KBM-7 (cell line): ENCODE results near the gene CMKLR1.

Experiments
- DNase-seq: peaks from one replicate; pipeline ENCODE4 v3.0.0-alpha.2; 2015
- in situ Hi-C: fragments of 300-500 bp; cut with MboI; formaldehyde crosslinking; loops from 2 replicates; pipeline ENCODE4 v1.14.3; 2020; ENCODE audit warnings: low sequenced_read_pairs, low pct_unique_long_range_greater_than_20kb, mixed read lengths

The CMKLR1 gene

DNA sequence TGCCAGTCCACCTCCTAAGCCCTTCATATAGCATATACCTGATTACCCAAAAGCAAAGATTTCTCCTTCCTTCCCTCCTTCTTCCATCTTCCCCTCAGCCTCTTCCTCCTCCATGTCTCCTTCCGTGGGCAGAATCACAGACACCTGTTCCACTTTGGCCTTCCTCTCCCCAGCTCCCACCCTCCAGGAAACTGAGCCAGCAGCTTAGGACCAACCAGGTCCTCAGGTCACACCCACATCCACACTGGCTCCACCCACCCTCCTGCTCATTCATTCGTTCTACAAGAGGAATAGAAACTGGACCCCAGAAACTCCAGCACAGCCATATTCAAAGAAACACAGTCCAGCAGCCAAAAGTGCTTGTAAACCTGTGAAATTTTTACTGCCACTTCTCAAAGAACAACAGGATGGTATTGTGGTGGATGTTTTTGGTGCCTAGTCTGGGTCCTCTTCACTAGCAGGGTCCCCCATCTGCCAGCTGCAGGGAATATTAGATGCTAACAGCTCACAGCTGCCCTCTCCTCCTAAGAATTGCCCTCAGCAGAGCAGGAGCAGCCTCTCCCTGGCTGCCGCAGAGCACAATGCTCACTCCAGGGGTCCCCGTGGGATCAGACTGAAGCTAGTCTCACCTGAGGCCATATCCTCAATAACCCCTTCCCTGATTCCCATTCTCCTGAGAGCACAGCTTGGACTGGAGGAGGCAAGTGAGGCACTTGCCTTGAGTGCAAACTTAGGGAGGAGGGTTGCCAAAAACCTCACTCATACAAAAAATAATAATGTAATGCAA lies 18.4 kb downstream of the CMKLR1 start:
- in situ Hi-C loops: no loop called here
- no peak for DNase-seq

DNA sequence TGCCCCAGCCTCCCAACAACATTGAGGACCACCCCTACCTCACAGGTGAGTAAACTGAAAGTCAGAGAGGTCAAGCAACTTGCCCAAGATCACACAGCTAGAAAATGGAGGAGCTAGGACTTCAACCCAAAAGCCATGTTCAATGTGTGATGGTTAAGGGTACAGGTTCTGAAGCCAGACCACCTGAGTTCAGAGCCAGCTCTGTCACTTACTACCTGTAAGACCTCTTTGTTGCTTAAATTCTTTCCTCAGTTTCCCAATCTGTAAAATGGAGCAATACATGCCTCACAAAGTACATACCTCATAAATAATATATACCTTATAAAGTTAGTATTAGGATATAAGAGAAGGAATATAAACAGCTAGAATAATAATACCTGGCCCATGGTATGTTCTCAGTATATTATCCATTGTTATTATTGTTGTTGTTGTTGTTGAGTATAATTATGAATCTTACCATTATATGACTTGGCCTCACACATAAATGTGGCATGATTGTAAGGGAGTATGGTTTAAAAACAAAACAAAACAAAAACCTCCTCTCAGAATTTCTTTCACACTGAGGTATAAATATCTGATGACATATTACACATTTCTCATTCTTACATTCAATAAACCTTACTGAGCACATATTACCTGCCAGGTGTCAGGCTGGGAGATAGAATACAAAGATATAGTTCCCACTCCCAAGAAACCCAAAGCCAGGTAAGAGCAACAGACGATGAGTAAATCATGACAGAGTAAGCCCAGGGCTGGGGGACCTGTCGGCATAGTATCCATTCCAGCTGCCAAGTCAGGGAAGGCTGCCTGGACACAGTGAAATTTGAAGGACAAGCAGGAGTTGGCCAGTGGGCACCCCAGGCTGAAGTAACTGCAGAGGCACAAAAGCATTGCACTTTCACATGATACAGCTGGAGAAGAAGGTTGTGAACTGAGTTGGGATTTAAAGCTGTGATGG lies 19.6 kb downstream of the CMKLR1 start:
- in situ Hi-C loops: no loop called here
- DNase-seq: no peak

DNA sequence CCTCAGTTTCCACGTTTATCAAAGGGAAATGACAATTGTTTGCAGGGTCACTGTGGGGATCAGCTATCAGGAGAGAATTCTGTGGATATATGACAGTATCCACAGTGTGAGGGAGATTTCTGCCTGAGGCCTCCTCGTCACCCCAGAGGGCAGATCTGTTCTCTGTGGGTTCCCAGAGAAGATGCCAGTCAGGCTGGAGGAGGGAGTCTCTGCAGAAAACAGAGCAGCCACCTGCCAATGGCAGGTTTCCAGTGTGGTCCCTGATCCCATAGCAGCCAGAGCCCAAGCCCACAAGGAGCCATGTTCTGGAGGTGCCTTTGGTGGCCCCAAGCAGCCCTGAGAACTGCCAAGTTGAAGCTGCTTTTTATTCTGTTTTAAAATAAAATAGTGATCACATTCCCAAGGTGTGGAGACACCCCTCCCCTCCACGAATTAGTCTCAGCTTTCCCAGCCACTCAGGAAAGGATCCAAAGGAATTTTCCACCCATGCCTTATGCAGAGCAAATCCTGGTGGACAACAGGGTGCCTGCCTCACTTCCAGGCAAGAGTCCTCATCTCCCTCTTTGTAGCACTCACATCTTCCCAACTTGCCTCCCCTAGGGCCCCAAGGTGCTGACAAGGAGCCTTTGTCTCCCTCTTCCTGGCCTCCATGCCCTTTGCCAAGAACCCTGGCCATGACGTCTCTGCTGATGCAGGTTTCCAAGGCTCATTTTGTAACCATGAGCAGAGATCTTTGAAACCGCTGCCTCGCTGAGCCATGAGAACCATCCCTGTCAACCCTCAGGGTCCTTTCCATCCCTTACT lies 20.4 kb downstream of the CMKLR1 start:
- in situ Hi-C loops: no loop called here
- no peak for DNase-seq

DNA sequence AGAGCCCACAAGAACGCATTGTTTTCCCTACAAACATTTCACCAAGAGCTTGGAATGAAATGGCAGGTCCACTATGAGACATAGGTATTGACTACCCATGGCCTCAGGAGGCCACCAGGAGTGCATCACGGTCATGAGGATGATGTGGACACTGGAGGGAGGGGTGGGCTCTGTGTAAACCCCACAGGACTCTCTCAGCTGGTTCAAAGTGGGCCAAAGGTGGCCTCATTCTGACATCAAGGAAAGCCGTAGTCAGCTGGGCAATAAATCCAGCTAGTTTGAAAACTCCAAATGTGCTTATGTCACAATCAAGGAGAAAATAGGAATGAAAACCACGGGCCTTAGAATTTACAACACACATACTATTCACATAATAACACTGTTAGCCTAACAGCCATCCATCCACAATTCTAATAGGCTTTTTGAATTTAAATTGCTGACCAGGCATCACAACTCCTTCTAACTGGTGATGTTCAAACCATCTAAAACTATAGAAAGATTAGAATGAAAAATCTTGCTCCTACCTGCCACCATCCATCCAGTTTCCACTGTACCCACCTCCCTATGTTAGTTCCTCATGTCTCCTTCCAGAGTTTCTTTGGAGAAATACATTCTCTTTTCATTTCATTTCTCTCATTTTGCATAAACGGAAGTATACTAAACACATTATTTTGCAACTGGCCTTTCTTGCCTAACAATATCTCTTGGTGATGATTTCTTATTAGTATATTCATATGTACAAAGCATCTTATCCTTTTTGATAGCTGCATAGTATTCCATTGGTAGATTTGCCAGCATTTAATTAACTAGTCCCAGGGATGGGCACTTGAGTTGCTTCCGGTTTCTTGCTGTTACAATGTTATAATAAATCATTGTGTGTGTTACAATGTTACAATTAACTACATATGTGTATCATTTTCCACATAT lies 21.5 kb downstream of the CMKLR1 start:
- in situ Hi-C loops: no loop called here
- no peak for DNase-seq

DNA sequence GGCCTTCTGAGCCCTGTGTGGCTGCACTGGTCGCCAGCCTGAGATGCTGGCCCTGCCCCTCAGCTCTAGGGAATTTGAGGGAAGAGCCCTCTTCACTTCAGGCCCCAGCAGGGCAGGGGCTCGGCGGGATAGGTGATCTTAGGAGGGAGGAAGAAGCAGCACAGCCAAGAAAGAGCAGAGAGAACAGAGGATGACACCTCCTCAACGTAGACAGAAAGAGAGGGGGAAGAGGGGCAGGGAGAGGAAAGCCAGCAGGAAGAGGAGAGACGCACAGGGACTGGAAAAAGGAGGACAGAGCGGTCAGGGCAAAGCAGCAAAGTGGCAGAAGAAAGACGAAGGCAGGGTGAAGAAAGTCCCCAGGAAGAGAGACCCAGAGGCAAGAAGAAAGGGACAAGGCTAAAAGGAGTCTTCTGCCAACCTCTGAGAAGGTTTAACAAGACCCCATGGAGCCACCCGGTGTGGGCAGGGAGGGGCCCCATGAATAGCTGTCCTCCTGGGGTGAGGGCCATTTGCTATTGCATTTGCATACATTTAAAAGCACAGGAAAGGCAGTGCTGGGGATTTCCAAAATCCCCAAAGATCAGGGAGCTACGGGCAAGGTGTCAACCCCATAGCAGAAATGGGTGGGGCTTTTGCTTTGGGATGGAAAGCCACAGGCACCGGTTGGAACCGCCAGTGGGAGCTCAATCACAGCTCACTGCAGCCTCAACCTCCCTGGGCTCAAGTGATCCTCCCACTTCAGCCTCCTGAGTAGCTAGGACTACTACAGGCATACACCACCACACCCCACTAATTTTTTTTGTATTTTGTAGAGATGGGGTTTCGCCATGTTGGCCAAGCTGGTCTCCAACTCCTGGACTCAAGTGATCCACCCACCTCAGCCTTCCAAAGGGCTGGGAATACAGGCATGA lies 22.7 kb downstream of the CMKLR1 start:
- in situ Hi-C loops: no loop called here

DNA sequence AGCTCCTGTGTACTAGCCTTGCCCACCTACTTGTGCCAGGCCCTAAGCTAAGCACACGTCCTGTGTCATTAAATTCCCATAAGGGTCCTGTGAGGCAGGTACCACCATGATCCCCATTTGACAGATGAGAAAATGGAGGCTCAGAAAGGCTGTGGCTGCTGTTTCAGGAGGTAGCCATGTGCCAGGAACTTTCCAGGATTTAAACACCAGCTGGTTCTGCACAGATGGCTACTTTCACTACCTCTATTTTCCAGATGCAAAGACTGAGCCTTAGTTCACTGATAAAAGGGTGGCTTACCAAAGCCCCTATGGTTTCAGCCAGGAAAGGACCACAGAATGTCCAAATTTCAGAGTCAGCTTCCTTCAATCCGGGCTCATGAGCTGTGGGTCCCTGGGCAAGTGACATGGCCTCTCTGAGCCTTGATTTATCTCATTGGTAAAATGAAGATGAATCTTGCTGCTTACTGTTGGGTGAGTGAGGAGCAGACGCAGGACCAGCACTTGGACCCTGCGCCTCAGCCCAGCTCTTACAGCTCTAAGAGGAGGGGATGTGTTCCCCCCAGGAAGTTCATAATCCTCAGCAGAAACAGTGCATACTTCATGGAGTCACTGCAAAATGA lies 23.5 kb downstream of the CMKLR1 start:
- in situ Hi-C loops: no loop called here
- DNase-seq: no peak

More for the DNA sequence above, 22.7 kb downstream of the CMKLR1 start:
- no peak for DNase-seq

DNA sequence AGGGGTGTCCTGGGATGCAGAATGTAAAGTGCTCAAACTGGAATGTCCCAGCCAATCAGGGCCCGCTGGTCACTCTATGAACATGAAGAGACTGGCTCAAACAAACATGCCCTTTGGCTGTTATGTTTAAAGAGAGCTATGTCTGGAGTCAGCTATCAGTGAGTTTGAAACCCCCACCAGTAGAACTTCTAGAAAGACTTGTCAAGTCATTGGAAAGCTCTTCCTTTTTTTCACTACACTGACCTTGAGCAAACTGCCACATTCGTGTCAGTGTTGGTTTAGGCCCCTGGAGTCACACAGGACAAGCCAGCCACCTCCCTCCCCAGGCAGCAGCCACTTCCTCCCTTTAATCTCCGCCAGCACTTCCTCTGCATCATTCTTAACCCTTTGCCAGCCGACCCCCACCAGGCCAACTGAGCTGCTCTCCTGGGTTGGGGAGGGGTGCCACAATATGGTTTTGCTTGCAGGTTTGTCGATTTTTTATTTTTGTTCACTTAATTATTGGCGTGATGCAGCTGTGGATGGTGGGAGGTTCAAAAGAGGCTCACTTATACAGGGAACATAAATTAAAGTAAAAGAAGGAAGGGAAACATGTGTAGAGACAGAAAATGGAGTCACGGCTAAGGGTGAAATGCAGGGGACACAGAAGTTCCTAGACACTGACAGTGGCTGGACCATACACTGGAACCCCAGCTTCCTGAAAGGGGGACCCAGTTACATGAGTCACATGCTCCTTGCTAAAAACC lies 25.3 kb downstream of the CMKLR1 start:
- DNase-seq: peak; percentile 97
- in situ Hi-C loops: no loop called here

DNA sequence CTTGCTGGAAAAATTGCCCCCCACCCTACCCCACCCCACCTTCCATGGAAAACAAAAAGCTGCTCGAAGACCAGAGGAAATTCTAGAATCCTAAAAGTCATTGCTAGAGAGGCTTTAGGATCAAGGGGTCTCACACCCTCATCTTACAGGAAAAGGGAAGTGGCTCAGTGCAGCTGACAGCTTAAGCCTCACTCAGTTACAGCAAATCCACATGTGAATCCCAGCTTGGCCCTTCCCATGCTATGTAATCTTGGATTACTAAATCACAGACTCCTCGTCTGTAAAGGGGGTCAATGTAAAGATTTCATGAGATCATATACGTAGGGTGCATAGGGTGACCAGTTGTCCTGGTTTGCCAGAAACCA lies 25.9 kb downstream of the CMKLR1 start:
- peak; percentile 62 for DNase-seq
- in situ Hi-C loops: no loop called here

DNA sequence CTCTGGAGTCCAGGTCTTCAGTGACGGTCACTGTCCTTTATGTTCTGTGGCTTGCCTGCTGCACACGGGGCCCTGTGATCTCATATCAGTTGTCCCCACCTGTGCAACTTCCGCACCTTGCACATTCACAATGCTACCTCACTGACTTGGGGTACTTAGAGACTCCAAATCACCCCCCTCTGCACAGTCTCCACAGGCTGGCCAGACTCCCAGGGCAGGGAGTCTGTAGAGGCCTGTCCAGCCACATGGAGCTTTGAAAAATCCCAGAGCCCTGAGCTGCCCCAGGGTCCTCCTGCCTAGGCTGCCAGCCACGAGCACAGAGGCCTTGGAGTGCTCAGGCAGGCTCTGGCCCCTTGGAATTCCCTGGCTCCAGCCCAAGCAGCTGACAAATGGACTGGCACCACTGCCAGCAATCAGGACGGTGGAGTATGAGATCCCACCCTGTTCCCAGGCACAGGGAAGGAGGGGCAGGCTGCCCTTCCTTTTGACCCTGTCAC lies 26.4 kb downstream of the CMKLR1 start:
- in situ Hi-C loops: no loop called here
- no peak for DNase-seq

DNA sequence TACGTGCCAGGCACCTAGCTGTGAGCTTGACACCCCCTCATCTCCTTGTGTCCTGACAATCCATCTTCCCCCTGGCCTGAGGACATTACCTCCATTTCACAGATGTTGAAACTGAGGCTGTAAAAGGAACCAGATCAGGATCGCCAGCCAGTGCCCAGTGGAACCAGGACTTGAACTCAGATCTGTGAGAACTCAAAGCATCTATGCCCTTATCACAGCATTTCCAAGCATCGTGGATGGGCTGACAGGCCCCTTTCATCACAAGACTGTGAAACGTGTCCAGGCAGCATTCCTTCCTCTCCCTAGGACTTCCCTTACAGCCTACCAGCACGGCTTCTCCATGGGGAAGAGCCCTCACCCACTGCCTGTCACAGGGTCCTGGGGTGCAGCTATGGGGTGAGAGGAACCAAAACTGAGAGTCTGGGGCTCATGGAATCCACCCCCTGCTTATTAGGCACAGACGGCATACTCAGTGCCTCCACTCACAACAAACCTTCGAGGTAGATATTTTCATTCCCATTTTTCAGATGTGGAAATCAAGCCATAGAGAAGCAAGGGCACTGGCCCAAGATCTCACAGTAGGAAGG lies 26.9 kb downstream of the CMKLR1 start:
- no peak for DNase-seq
- in situ Hi-C loops: no loop called here

DNA sequence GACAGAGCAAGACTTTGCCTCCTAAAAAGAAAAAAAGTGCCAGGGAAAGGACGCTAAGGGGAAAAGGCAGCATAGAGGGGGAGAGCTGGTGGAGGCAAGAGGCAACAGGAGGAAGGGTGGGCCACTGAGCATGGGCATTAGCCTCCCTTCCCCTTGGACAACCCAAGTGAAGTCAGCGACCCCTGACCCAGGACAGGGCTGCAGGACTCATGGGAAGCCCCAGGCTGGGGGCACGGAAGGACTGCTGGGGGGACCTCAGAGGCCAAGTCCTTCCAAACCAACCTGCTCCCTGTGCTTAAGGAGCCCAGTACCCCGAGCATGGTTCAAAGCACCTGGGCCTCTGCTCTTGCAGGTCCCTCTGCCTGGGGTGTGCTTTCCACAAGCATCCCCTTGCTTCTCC lies 27.5 kb downstream of the CMKLR1 start:
- DNase-seq: no peak
- in situ Hi-C loops: no loop called here

DNA sequence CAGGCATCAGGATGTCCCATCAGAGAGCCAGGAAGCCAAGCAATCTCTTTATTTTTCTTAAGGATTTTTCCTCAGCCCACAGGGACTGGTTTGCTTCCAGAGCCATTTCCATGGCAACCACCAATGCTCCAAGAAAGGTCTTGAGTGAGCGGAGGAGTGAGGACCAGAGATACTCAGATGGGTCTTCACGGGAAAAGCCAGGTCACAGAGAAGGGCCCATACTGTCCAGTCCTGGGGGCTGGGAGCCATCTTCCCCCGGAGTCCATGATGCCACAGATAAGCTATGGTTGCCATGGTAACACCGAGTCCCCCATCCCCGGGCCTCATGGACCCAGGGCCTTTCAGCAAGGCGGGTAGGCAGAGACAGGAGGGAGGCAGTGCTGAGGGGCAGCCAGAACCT lies 28.6 kb downstream of the CMKLR1 start:
- in situ Hi-C loops: no loop called here
- no peak for DNase-seq

DNA sequence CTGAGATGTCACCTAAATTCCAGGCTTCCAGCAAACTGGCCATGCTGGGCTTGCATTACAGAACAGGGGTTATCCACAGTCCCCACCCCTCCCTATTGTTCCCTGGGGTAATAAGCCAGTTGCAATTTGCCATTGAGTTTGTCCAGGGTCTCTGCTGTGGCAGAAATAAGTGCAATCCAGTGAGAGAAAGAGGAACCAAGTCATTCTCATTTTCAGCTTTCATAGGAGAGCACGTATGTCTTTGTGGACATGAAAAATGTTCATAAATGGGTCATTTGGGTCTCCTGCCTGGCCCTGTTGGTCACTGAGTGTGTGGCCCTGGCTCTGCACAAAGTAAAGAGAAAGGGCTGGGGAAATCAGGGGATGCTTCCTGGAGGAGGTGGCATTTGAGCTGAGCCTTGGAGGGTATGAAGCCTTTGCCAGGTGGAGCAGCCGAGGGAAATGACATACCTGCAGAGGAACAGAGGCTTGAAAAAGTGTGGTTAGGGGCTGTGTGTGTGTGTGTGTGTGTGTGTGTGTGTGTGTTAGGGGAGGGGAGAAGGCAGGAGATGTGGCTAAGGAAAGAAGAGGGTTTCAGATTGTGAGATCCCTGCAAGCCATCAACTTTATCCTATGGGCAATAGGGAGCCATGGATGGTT lies 29.3 kb downstream of the CMKLR1 start:
- in situ Hi-C loops: no loop called here

DNA sequence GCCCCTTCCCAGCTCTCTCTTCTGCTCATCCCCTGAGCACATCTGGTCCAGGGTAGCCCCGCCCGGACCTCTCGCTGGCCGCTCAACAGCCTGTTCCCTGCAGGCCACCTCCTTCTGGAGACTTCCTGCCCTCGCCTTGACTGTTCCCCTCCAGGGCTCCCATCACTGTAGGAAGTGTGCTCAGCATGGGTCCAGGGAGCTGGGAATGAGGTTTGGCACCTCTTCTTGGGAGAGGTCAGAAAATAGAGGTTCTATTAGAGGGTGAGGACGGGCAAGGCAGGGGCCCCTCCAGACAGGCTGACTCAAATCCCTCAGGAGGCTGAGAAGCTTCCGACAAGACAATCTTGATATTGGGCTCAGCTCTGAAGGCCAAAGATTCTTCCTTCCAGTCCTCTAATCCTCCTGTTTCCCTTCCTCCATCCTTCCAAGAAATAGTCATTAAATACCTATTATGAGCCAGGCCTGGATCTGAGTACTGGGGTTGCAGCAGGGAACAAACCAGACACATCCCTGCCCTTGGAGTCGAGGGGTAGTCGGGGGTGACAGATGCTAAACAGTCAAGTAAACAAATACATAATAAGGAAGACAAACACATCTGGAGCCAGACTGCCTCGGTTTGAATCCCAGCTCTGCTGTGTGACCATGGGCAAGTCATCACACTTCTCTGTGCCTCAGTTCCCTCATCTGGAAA lies 30.6 kb downstream of the CMKLR1 start:
- no peak for DNase-seq
- in situ Hi-C loops: no loop called here

More for the DNA sequence above, 29.3 kb downstream of the CMKLR1 start:
- DNase-seq: no peak

DNA sequence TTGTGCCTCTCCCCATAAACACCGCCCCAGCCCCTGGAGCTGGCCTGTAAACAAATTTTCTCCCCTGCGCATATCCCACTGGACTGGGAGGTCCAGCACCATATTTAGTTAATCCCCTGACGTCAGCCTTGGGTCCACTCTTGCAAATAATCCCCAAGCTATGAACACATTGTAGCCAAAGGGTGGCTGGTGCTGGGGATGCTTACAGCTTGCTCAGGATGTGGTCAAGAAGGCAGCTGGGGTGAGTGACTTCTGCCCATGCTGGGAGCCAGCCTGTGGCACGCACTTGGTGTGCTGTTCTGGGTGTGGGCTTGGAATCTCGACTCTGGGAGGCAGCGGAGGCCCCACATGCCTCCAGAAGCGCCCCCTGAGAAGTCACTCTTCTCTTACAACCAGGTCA lies 32.1 kb downstream of the CMKLR1 start:
- in situ Hi-C loops: no loop called here
- DNase-seq: no peak
